NOMO-1 treated with DMSO at 0.1 percent for 48 hours (cell line): ENCODE results near the gene OR2S2.
A peak's percentile ranks its signal among the peaks of the same experiment; 100 is the strongest.
"Not testable (repeated sequence)": the region's sequence is repeated elsewhere in the genome, so short reads cannot be mapped to it uniquely, and the experiment has no call there.

Experiments
- DNase-seq: peaks from one replicate; lab custom pipeline; 2025; ENCODE audit not compliant: unreplicated experiment; lab: John Stamatoyannopoulos, UW

Gene OR2S2

DNA sequence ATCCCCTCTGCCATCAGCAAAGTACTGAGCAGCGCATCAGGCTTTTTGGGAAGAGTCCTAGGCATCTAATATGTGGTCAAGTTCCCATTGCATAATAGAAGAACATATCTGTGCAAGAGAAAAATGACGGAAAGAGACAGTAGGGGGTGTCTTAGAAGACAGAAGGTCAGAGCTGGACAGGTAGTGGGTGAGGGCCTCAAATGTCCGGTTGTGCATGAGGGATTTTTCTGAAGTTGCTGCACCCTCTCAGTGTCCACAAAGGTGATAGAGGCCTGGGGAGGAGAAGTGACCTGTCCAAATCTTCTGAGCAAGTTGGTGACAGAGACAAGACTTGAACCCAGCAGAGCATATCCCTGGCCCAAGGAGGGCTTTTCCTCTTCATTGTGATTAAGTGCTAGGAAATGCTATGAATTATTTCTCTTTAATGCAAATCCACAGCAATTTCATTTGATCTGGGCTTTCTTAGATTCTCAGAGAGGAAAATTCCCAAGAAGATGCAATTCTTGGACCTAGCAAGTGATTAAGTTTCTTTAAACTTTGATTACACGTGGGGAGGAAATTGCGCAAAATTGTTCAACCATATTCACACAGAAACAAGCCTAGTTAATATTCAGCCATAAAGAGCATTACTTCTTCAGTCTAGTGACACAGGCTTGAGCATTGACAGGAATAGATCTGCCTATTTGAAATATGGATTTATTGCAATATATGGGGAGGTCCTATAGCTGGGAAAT, at the start of gene OR2S2:
Gene OR2S2 (minus strand): TSS at position 51 of the 734 bp plus-strand sequence. CDS start 56 bp downstream, outside the sequence.
- DNase-seq = peak; percentile 14

DNA sequence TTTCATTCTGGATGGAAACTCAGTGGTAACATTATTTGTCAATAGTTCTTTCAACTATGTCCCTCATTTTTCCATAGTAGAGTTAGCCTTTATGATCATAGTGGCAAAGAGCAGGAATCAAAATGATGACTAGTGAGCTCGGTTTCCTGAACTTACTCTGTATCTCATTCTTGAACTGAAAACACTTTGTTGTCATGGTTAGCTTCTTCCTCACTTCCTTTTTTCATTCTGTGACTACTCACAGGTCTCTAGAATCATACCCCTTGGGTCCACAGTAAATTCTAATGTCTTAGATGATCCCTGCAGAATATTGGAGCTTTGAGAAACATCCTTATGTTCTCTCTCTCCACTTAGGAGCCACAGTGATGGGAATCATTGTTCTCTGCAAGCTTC, 49.4 kb upstream of the OR2S2 start:
- DNase-seq = peak; percentile 97

- peak; percentile 100 for DNase-seq
These were observed 48.8 kb upstream of the OR2S2 start for GRCh38 chr9:36006549-36007315.

DNA sequence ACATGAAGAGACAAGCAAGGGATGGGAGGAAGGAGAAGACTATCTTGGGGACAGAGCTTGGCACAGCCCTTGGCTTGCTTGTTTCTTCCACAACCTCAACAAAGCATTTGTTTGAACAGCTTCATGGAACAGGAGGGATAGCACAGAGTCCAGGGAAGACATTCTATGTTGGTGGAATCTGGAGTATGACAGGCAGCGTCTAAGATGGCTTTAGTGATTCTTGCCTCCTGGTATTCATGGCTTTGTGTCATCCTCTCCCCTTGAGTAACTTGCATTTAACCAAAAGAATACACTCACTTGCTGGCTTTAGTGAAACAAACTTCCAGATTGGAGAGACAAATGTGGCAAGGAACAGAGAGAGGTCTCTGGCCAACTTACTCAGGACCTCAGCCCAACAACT, 47.9 kb upstream of the OR2S2 start:
- DNase-seq = no peak

DNA sequence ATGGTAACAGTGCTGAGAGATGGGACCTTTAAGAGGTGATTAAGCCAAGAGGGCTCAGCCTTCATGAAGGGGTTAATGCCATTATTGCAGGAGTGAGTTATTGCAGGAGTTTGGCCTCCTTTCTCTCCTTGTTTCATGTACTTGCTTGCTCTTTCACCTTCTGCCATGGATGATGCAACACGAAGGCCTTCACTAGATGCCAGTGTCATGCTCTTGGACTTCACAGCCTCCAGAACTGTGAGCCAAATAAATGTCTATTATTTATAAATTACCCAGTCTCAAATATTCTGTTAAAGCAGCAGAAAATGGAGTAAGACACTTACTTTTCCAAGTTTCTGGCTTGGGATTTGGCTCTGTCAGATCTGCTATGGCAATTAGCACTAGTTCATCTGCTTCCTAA, 40.4 kb upstream of the OR2S2 start:
- no peak for DNase-seq

- not testable (repeated sequence) for DNase-seq
These were observed 39.1 kb upstream of the OR2S2 start for GRCh38 chr9:35997016-35997415.

DNA sequence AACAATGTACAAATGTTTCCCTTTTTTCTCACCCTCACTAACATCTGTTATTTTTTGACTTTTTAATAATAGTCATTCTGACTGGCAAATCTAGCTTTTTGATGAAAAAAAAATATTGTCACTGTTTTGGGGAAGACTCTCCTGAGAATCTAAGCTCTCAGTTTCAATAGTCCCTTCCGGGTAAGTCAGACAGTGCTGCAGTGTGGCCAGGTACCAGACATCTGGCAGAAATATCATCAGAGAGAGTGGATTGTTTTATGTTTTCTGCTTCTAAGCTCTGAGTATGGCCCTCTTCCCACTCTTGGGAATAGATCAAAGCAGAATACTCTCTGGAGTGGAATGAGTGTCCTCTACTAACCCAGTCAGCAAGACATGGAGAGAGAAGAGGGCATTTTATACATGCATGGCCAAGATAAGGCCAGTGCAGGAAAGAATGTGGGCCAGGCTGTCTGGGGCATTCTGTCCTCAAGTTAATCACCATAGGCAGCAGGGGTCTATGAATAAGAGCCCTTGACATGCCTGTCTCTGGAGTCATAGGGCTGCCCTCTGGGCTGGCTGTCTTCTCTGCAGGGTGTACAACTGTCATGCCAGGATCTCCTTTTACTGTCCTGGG, 38.5 kb upstream of the OR2S2 start:
- DNase-seq = no peak

DNA sequence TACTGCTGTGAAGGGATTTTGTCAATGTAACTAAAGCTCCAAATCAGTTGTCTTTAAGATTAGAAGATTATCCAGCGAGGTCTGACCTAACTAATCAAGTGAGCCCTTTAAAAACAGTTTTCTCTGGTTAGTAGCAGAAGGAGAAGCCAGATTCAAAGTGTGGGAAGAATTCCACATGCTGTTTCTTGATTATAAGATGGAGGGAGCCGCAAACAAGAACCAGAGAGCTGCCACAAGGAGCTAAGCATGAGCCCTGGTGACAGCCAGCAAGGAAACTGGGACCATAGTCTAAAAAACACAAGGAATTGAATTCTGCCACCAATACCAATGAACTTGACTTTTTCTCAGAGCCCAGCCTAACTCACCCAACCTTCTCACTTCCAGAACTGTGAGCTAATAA, 37.0 kb upstream of the OR2S2 start:
- DNase-seq = no peak

DNA sequence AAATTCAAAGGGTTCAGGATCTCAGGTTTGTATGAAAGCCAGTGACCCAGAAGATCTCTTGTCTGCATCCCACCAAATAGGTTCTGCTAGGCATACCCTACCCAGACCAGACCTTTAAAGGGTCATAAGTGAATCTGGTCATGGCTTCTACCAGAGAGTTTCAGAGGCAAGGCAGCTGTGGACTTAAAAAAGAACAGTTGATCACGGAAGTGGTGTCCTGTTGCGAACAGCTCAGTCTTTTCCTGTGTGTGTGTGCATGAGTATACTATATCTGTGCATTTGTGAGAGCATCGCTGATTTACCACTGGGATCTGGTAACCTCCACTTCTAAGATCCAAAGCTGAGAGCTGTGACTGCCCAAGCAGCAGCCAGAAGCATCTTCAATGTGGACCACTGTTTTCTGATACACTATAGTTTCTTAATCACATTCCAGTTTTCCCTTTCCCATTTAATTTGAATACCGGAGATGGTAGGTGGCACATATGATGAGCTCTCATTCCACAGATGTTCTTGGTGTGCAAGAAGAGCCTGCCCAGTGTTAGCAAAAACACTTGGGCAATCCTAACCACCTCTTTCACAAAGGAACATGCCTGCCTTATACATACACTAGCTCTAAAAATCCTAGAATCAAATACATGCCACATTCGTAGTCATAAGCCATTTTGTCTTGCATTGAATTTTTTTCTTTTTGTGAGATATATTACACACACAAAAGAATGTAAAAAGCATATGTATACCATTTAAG, 36.2 kb upstream of the OR2S2 start:
- DNase-seq = no peak

DNA sequence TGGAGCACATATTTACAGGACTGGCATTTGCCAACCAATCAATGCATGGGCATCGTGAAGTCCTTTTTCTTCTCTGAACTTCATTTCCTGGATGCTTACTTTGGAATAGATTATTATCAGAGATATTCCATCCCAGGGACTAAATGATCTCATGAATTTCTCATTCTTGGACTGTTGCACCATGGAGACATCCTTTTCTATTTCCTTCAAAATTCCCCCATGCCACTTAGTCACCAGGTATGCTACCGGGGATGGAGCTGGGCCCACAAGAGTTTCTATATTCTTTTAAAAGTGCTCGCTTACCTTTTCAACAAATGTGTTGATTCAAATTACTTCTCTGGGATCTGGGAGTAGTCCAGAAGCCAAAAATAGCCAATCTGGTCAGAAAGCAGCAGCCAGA, 35.2 kb upstream of the OR2S2 start:
- DNase-seq = not testable (repeated sequence)

GRCh38 chr9:35990155-35990554, 32.2 kb upstream of the OR2S2 start:
- no peak for DNase-seq

GRCh38 chr9:35984021-35984420, 26.1 kb upstream of the OR2S2 start:
- DNase-seq = no peak

DNA sequence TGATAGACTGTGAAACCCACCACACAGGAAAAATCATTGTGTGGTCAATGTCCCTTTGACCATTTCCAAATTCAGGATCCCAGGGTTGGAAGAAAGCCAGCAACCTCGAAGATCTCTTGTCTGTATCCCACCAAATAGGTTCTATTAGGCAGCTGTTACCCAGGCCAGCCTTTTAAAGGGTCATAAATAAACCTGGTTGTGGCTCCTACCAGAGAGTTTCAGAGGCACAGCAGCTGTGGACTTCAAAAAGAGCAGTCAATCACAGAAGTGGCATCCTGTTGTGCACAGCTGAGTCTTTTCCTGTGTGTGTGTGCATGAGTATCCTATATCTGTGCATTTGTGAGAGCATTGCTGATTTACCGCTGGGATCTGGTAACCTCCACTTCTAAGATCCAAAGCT, 23.7 kb upstream of the OR2S2 start:
- no peak for DNase-seq

- no peak for DNase-seq
These were observed 22.5 kb upstream of the OR2S2 start for GRCh38 chr9:35980289-35981011.

DNA sequence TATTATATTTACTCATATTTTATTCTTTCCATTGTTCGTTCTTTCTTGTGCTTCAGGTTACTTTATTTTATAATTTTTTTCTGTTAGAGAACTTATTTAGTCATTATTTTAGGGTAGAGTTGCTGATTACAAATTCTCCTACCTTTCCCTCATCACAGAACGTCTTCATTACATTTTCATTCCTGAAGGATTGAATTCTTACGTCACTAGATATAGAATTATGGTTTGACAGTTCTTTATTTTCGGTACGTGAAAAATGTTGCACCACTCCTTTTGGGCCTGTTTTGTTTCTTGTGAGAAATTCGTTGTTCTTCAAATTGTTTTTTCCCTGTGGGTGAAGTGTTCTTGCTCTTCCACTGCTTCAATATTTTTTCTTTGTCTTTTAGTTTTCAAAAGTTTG, 20.8 kb upstream of the OR2S2 start:
- DNase-seq = no peak

DNA sequence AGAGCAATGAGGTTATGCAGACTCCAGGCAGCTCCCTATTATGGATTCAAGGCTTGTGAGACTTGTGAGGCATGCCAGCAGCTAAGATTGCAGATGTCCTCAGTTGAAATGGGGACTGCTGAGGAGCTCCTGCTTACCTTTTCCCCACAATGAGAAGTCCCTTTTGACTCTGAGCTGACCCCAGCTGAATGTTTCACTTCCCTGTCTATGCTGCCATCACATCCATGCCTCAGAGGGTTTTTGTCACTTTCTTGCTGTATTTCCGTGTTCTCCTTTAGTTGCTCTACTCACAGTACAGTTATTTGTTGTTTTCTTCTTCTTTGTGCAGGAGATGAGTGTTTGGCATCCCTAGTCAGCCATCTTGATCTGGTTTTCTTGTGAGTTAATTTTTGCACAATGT, 18.8 kb upstream of the OR2S2 start:
- DNase-seq = peak; percentile 78

DNA sequence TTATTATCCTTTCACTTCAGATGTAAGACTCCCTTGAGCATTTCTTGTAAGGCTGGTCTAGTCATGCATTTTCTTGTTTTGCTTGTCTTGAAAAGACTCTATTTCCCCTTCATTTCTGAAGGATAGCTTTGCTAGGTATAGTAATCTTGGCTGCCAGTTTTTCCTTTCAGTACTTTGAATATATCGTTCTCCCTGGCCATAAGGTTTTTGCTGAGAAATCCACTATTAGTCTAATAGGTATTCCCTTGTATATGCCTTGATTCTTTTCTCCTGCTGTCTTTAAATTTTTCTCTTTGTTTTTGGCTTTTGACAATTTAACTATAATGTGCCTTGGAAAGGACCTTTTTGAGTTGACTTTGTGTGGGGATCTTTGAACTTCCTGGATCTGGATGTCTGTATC, 16.8 kb upstream of the OR2S2 start:
- no peak for DNase-seq

DNA sequence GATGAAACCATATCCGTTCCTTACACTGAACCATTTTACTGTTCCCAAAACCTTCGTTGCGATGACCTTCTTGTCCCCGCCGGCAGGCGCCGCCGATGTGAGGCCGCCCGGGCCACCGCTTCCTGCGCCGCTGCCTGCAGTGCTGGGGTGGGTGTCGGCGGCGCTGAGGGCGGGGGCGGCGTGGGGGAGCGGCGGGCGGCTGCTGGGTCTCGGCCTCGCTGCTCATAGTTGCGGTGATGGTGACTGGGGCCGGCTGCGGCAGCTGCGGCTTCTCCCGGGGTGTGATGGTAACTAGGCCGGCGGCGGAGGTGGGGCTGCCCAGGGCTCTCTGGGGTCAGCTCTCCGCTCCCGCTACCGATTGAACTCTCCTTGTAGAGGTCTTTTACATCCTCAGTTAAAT, 14.1 kb upstream of the OR2S2 start:
- DNase-seq = no peak

GRCh38 chr9:35967042-35967441, 9.1 kb upstream of the OR2S2 start:
- no peak for DNase-seq

DNA sequence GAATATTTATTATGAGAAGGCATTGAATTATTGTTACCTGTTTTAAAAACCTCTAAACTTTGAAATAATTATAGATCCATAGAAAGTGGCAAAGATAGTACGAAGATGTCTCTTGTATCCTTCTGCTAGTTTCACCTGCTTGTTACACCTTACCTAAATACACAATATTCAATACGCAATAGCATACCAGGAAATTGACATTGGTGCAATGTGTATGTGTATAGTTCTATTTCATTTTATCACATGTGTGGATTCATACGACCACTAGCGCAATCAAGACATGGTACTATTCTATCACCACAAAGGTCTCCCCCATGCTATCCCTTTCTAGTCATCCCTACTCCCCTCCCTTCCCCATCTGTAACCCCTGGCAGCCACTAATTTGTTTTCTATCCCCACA, 8.5 kb upstream of the OR2S2 start:
- DNase-seq = no peak

DNA sequence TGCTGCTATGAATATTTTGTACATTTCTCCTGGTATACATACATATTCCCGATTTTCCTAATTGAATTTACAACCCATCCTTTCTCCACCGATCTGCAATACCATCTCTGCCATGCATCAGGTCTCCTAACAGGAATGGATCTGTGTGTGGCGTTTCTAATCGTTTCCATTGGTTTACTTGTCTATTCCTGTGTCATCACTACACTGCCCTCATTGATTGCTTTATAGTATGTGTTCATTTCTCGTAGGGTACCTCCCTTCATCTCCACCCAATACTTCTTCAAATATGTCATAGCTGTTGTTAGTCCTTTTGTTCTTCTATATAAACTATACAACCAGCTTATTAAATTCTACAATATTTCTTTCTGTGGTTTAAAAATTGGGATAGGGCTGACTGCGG, 7.1 kb upstream of the OR2S2 start:
- DNase-seq = no peak
